GM12891 (cell line): Measurements from ENCODE around the gene ATP8A2.

Experiments used
- PAX5 ChIP-seq: IDR thresholded peaks from 2 replicates; pipeline ENCODE4 v1.6.1; 2011; ENCODE audit warnings: low read length, moderate library complexity, mild to moderate bottlenecking; ENCODE audit not compliant: insufficient read depth, severe bottlenecking
- POLR2A ChIP-seq: IDR thresholded peaks from 2 replicates; pipeline ENCODE4 v1.6.1; 2011; ENCODE audit warnings: low read depth, low read length, control low read depth
- POLR2AphosphoS5 ChIP-seq: IDR thresholded peaks from 2 replicates; pipeline ENCODE4 v1.6.1; 2011; ENCODE audit warnings: low read depth, low read length, control low read depth
- POU2F2 ChIP-seq: IDR thresholded peaks from 2 replicates; pipeline ENCODE4 v1.6.1; 2011; ENCODE audit warnings: low read depth, mild to moderate bottlenecking, control low read depth, low read length, moderate library complexity
- TAF1 ChIP-seq: IDR thresholded peaks from 2 replicates; pipeline ENCODE4 v1.6.1; 2011; ENCODE audit warnings: low read depth, low read length, control low read depth

GRCh38 chr13:26036383-26036782 is 664.6 kb downstream of the ATP8A2 start:
- TF ChIP-seq TAF1 (no peak), POLR2A (no peak), POLR2AphosphoS5 (no peak), PAX5 (no peak), POU2F2 (no peak)
